Myometrial cell (primary cell): ENCODE measurements around the gene TMEM221. TPM values are rescaled to one million over a fixed set of nuclear protein-coding genes. Genes with fewer than 3 reads are reported as not detected.

ENCODE experiments used
- total RNA-seq: library from RNA; depleted of rRNA; stranded (reverse); fragments of >200 nt; gene quantifications from 2 replicates; pipeline ENCODE4 v1.2.3, GENCODE V29; 2015

TMEM221 gene
- total RNA-seq = not detected in 2 replicates

DNA sequence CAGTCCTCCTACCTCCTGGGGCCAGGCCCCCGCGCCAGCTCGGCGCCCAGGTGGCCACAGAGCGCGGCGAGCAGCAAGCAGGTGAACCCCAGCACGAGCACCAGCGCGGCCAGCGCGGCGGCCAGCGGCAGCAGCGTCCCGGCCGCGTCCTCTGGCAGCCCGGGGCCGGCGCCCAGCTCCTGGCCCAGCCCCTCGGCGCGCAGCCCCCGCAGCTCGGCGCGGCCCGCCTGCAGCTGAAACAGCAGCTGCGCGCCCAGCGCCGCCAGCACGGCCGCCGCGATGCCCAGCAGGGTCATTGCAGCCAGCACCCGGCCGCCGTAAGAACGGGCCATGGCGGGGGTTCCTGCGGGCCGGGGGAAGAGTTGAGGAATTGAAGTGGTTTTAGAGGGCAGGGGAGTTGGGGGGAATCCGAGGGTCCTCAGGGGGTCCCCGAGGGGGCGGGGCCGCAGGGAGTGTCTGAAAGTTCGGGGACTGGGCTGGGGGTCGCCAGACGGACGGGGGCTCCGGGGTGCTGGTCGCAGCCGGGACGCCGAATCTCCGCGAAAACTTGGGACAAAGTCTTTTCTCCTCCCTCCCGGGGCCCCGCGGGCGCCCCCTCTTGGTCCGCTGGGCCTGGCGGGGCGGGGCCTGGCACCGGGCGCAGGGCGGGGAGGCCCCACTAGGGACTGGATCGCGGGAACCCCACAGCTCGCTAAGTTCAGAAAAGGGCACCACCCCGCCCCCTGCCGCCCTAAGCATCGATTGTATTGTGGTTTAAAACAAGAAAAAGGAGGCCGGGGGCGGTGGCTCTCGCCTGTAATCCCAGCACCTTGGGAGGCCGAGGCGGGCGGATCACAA, at the start of gene TMEM221:
Gene TMEM221, minus strand, starts transcription at position 538 of the 837 bp plus-strand sequence. Its CDS starts 206 bp downstream, at position 332.

DNA sequence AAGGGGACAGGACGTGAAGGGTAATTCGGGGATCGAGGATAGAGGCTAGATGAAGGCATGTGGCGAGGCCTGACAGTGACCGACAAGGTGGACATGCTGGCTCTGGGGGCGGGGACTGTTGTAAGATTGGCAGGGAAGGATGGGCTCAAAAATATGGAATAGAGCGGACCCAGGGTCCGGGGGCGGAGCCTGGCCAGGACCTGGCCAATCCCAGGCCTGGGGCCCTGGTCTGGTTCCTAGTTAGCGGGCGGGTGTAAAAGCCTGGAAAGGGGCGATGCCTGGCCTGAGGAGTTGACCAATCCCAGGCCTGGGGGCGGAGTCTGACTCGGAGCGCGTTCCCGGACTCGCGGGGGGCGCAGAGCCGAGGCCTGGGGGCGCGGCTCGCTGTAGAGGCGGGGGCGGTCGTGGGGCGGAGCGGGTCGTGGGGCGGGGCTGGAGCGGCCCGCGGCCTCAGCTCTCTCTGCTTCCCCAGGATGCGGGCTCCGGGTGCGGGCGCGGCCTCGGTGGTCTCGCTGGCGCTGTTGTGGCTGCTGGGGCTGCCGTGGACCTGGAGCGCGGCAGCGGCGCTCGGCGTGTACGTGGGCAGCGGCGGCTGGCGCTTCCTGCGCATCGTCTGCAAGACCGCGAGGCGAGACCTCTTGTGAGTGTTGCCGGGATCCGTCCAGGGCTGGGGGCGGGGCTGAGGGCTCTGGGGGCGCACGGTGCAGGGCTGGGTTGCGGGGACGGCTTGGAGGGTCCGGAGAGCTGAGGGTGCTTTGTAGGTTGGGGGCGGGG, 21.8 kb upstream of the TMEM221 start, which contains the start of gene SLC27A1:
Gene SLC27A1, plus strand, starts transcription at position 457 of the 774 bp plus-strand sequence. Its CDS starts 17 bp downstream, at position 474.

GRCh38 chr19:17460372-17461230, 12.1 kb upstream of the TMEM221 start, which contains the start of gene NXNL1:
NXNL1 (minus strand) TSS chr19:17460926; CDS start chr19:17460869, 57 bp downstream.

DNA sequence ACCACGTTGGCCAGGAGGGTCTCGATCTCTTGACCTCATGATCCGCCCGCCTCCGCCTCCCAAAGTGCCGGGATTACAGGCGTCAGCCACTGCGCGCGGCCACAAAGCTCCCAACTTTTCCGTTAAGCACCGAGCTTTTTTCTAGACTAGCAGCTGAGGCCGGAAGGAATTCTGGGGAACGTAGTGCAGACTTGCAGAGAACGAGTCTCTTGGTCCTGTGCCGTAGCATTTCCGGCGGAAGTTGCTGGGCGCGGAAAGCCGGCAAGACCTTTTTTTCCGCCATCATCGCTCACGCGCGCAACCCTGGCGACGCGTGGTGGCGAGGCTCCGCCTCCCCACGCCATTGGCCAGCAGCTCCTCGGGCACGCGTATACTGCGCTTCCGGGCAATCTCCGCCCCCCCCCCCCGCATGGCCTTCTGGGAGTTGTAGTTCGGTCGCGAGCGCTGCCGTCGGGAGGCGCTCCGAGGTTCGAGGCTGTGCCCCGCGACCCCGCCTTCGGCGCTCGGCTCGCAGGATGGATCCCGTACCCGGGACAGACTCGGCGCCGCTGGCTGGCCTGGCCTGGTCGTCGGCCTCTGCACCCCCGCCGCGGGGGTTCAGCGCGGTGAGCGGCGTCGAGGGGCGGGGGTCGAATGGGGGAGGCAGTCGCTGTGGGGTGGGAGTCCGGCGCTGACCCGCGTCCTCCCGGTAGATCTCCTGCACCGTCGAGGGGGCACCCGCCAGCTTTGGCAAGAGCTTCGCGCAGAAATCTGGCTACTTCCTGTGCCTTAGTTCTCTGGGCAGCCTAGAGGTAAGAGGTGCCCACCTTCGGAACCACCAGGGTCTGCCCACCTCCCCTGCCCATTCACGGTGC, 28.6 kb downstream of the TMEM221 start, which contains the start of gene MVB12A:
Gene MVB12A, plus strand, starts transcription at position 427 of the 854 bp plus-strand sequence. Its CDS starts 89 bp downstream, at position 516.

DNA sequence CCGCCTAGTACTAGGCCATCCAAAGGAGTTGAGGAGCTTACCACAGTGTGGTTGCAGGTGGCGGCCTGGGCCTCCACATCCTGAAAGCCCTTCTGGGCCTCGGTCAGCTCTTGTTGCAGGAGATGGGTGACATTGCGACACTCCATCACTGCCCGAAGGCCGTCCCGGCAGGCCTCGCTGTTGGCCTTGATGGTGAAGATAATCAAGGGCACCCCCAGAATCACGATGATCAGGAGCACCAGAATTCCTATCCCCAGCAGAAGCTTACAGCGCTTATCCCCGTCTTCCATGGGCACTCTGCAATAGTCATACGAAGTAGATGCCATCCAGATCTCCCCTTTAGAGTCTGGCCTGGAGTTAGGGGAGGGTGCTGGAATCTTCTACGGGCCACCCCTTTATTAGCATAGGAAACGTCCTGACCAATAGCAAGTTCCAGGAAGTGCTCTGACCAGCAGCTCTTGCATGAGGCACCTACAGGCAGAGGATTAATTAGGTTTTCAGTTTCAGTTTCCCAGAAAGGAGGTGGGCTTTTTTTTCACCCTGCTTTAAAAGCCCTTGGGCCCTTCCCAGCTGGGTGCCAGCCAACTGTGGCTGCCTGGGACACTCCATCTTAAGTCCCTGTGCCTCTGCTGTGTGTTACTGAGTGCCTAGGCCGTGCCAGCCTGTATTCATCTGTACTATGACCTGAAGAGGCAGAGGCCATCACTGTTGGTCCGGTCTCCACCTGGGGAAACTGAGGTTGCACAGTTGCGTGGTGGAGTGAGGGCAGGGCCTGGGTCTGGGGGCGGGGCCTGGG, 43.0 kb downstream of the TMEM221 start, which contains the start of gene BST2:
Gene BST2, minus strand, starts transcription at position 381 of the 796 bp plus-strand sequence. Its CDS starts 55 bp downstream, at position 326.

DNA sequence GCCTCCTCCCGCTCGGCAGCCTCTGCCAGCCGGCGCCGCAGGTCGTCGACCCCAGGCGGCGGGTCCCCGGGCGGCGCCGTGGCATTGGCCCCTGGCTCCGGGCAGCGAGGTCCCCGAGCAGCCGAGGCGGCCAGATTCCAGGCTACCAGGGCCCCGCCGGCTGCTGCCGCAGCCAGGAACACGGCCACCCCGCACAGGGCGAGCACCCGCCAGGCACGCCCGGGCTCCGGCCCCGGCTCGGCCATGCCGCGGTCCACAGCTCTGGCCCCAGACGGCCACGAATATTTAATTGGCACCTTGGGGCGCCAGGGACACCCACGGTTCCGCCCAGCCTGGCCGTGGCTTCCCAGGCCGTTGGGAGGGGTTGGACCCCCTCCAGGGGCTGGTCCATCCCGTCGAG, 54.6 kb downstream of the TMEM221 start, which contains the start of gene CCDC194:
Gene CCDC194, minus strand, starts transcription at position 283 of the 400 bp plus-strand sequence. Its CDS starts 38 bp downstream, at position 245.

Other genes starting within 250 kb of the TMEM221 start
- gene USE1, start 233.3 kb downstream of the TMEM221 start, total RNA-seq = 13.6 and 25.4 TPM in 2 replicates
- 6.6 and 9.0 TPM in 2 replicates for gene OCEL1, start 222.4 kb downstream of the TMEM221 start, total RNA-seq
- 73.4 and 98.0 TPM in 2 replicates for gene NR2F6, start 202.7 kb downstream of the TMEM221 start, total RNA-seq
- not detected in 2 replicates for gene USHBP1, start 183.9 kb downstream of the TMEM221 start, total RNA-seq
- gene BABAM1, start 181.2 kb downstream of the TMEM221 start, total RNA-seq = 131 and 138 TPM in 2 replicates
- under 0.01 and 0.29 TPM in 2 replicates for gene ANKLE1, start 166.8 kb downstream of the TMEM221 start, total RNA-seq
- 20.2 TPM in 2 replicates for gene ABHD8, start 145.2 kb downstream of the TMEM221 start, total RNA-seq
- gene MRPL34, start 142.8 kb downstream of the TMEM221 start, total RNA-seq = 101 and 111 TPM in 2 replicates
- gene DDA1, start 139.1 kb downstream of the TMEM221 start, total RNA-seq = 49.0 and 67.9 TPM in 2 replicates
- 2.3 and 3.7 TPM in 2 replicates for gene ANO8, start 113.8 kb downstream of the TMEM221 start, total RNA-seq
- gene GTPBP3, start 111.1 kb downstream of the TMEM221 start, total RNA-seq = 12.9 and 26.5 TPM in 2 replicates
- not detected in 2 replicates for gene PLVAP, start 71.3 kb downstream of the TMEM221 start, total RNA-seq
- not detected in 2 replicates for gene CCDC194, start 54.5 kb downstream of the TMEM221 start, total RNA-seq
- 0.86 and 5.7 TPM in 2 replicates for gene BST2, start 43.0 kb downstream of the TMEM221 start, total RNA-seq
- 143 and 159 TPM in 2 replicates for gene MVB12A, start 28.6 kb downstream of the TMEM221 start, total RNA-seq
- not detected in 2 replicates for gene NXNL1, start 12.3 kb upstream of the TMEM221 start, total RNA-seq
- 10.1 and 12.2 TPM in 2 replicates for gene SLC27A1, start 21.9 kb upstream of the TMEM221 start, total RNA-seq
- gene PGLS, start 63.0 kb upstream of the TMEM221 start, total RNA-seq = 79.6 and 89.1 TPM in 2 replicates
- gene COLGALT1, start 107.0 kb upstream of the TMEM221 start, total RNA-seq = 208 TPM in 2 replicates
- gene UNC13A, start 239.7 kb upstream of the TMEM221 start, total RNA-seq = not detected in 2 replicates